BJ (cell line): ENCODE measurements around the gene LIN37. TPM values are rescaled to one million over a fixed set of nuclear protein-coding genes. Genes with fewer than 3 reads are reported as not detected.

Experiments
- CTCF ChIA-PET: fragments of 350-600 bp; formaldehyde crosslinking; extraction: SDS; loops from one replicate; lab custom pipeline; 2021; ENCODE audit warnings: antibody characterized with exemption, inconsistent platforms; lab: Yijun Ruan, JAX
- POLR2A ChIA-PET: fragments of 300-600 bp; sonication (Branson Sonifier 250); formaldehyde crosslinking; extraction: SDS; loops from one replicate; lab custom pipeline; 2021; ENCODE audit warnings: antibody characterized with exemption; lab: Charles Lee
- DNase-seq: peaks from one replicate; pipeline ENCODE4 v3.0.0-alpha.2; 2011; ENCODE audit warnings: low read depth
- H3K27me3 ChIP-seq: 2 replicates; pipeline ENCODE4 v1.6.0; 2011; ENCODE audit warnings: low read length; ENCODE audit not compliant: control insufficient read depth, insufficient read depth
- H3K36me3 ChIP-seq: 2 replicates; pipeline ENCODE4 v1.5.1; 2011; ENCODE audit warnings: low read length; ENCODE audit not compliant: control insufficient read depth, insufficient read depth
- H3K4me3 ChIP-seq: 2 replicates; pipeline ENCODE4 v1.5.1; 2011; ENCODE audit warnings: low read depth, mild to moderate bottlenecking, control low read depth, low read length
- polyA plus RNA-seq: library from polyadenylated mRNA; depleted of rRNA; stranded (reverse); fragments of >200 nt; gene quantifications from 2 replicates; pipeline ENCODE4 v1.2.3, GENCODE V29; 2011
- TF ChIP-seq, protein P1 (sequence below): IDR thresholded peaks from 2 replicates; pipeline ENCODE4 v1.5.1; 2011; ENCODE audit warnings: low read depth, mild to moderate bottlenecking, control low read depth, inconsistent platforms, low read length, moderate library complexity; ENCODE audit not compliant: insufficient read depth

Gene LIN37
- polyA plus RNA-seq, 1 experiment, result 15.0 TPM

DNA sequence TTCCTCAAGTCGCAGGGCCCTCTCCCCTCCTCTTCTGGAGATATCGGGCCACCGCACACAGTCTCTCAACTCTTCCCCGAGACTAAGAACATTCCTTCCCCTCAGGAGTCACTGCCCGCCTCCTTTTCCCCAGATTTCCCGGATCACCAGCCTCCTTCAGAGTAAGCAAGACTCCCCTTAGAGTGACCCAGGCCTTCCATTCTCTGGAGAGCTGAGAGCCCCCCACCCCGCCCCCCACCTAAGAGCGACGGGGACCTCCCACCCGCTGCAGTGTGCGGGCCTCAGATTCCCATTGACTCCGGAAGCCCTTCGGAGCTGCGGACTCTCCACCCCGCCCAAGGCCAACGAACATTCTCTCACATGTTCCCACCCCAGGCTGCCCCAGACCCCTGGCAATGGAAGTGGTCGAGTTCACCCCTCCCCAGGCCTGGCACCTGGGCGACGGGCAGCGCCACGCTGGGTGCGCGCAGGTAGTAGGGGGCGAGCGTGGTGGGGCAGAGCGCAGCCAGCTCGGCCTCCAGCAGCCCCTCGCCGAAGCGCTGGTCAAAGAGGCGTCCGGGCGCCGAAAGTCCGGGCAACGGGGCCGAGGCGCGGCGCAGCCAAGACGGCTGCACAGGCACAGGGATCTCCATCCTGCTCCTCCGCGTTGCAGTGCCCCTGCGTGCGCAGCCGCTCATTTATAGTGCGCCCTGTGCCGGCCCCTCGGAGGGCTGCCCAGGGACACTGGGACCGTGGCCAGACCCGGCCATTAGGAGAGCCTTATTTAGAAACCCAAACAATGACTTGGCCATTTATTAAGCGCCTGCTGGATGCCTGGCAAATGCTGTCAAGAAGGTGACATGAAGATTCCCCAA lies 8.2 kb downstream of the LIN37 start, which contains the start of gene HSPB6:
HSPB6 (minus strand) TSS at position 653 of the 854 bp plus-strand sequence; CDS start at position 632, 21 bp downstream.
- Histone ChIP-seq H3K27me3 (no peaks in the 10 kb centered on the region), H3K36me3 (peaks cover 15% of the 10 kb centered on the region), H3K4me3 (peak within 1 kb of the TSS; percentile 52)
- TF ChIP-seq, protein P1, sequence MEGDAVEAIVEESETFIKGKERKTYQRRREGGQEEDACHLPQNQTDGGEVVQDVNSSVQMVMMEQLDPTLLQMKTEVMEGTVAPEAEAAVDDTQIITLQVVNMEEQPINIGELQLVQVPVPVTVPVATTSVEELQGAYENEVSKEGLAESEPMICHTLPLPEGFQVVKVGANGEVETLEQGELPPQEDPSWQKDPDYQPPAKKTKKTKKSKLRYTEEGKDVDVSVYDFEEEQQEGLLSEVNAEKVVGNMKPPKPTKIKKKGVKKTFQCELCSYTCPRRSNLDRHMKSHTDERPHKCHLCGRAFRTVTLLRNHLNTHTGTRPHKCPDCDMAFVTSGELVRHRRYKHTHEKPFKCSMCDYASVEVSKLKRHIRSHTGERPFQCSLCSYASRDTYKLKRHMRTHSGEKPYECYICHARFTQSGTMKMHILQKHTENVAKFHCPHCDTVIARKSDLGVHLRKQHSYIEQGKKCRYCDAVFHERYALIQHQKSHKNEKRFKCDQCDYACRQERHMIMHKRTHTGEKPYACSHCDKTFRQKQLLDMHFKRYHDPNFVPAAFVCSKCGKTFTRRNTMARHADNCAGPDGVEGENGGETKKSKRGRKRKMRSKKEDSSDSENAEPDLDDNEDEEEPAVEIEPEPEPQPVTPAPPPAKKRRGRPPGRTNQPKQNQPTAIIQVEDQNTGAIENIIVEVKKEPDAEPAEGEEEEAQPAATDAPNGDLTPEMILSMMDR, result no peak
- ChIA-PET POLR2A (interaction anchor here (0.6 to 1.6 kb wide), 2 partner anchors 8 to 12 kb away, joined by 5 to 6 read pairs; partner anchors contain the start of gene LIN37), CTCF (interaction anchor here (1.2 kb wide), 1 partner anchor 9 kb away, joined by 3 read pairs; no protein-coding TSS in a partner anchor)
- DNase-seq, result no peak

GRCh38 chr19:35757231-35757748 lies 8.9 kb downstream of the LIN37 start:
- peaks cover 18% of the 10 kb centered on the region for H3K36me3 ChIP-seq
- CTCF ChIA-PET, result interaction anchor here (1.2 kb wide), 1 partner anchor 8 kb away, joined by 3 read pairs; no protein-coding TSS in a partner anchor
- H3K4me3 ChIP-seq, result peak overlapping the region; percentile 52
- H3K27me3 ChIP-seq, result no peaks in the 10 kb centered on the region
- TF ChIP-seq, protein P1, result 0 out of 2 replicates have a peak, but pooled peaks have one; percentile 20
- peak; percentile 34 for DNase-seq
- POLR2A ChIA-PET, result interaction anchor here (0.6 to 1.6 kb wide), 2 partner anchors 9 to 12 kb away, joined by 5 to 6 read pairs; partner anchors contain the start of gene LIN37

DNA sequence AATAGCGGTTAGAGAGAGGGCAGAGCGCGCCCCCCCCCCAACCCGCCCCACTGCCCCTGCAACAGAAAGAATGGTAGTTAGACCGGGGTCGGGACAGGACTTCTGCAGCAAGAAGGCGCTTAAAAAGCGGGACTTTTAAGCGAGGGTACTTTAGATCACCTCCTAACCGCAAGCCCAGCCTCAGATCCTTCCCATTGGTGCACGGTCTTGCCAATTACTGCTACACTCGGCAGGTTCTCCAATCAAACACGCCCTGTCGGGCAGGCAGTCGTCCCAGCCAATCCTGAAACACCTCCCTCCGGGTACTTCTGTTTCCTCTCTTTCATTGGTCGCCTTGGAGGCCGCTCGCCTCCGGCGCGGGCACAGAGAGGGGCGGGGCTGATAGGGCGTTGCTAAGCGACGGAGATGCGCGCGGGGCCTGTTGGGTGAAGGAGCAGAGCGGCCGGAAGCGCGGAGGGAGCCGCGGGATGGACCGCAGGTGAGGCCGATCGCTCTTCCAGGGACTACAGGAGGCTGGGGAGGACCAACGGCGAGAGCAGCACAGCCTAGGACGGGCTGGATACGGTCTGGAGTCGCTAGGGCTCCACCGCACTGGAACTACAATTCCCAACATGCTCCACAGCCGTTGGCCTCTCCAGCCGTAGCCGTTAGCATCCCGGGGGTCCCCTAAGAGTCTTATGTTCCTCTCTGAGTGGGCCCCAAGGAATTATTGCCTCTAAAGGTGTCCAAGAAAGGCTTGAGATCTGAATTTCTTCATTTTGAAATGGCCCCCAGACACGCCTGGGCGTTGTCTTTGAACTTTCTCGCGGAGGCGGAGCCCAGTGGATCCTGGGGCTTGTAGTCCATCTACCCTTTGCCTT lies 9.6 kb downstream of the LIN37 start, which contains the start of gene PROSER3:
PROSER3 (plus strand) TSS at position 428 of the 860 bp plus-strand sequence; CDS start at position 468, 40 bp downstream.
- H3K27me3 ChIP-seq, result no peaks in the 10 kb centered on the region
- peaks cover 12% of the 10 kb centered on the region for H3K36me3 ChIP-seq
- peak; percentile 97 for DNase-seq
- ChIA-PET POLR2A (interaction anchor here (1.6 kb wide), 1 partner anchor 10 kb away, joined by 5 read pairs; the partner anchor contains the start of gene LIN37), CTCF (no interaction called here)
- H3K4me3 ChIP-seq, result peak within 1 kb of the TSS; percentile 74
- TF ChIP-seq, protein P1, result no peak

DNA sequence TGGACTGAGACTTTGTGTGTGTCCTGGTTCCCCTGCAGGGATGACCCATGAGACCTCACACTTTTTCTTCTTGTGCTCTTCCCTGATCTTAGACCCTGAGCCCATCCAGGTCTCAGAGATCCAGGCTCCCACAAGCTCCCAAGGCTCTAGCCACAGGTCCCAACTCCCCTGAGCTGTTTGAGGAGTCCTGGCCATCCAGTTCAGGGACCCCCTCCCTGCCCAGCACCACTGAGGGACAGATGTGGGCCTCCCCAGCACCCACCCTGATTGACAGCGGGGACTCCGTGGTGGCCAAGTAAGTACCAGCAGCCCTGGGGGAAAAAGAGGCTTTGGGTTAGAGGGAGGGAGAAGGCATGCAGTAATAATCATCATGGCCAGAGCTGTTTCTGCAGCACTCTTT lies 11.3 kb downstream of the LIN37 start:
- H3K4me3 ChIP-seq, result no peak overlapping the region
- CTCF ChIA-PET, result interaction anchor here (1.5 kb wide), 1 partner anchor 9 kb away, joined by 3 read pairs; no protein-coding TSS in a partner anchor
- DNase-seq, result no peak
- TF ChIP-seq, protein P1, result no peak
- no peaks in the 10 kb centered on the region for H3K27me3 ChIP-seq
- H3K36me3 ChIP-seq, result peaks cover 8% of the 10 kb centered on the region
- POLR2A ChIA-PET, result no interaction called here
